ENCODE data around the gene IL13RA1. TPM values are rescaled to one million over a fixed set of nuclear protein-coding genes. Genes with fewer than 3 reads are reported as not detected.
"Not testable (repeated sequence)": the region's sequence is repeated elsewhere in the genome, so short reads cannot be mapped to it uniquely, and the experiment has no call there.

The IL13RA1 gene
- total and polyA plus RNA-seq, 12 donors: 8.6 to 38.4 (median 13.1) TPM

DNA sequence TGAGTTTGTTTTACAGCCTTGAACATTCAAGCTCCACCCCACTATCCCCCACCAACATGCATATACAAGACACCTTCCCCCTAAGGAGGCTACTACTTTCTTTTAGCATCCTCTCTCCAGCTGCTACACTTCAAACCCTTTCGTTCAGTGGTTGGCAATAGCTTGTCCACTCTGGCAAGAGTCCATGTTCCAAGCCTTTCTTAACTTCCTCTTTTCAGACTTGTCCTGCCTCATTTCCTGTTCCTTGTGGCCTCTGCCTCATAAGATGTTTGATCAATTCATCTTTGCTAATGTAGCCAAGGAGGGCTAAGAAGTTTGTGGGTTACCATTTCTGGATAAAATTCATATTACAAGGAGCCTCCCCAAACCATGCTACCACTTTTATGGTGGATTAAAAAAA is 75.5 kb downstream of the IL13RA1 start:
- H3K4me1 ChIP-seq: peaks cover 0 to 10% (median 0%) of the 10 kb centered on the region in 9 donors
- H3K4me3 ChIP-seq: no peak overlapping the region
- peak in 1 of 2 donors; percentile 11 for DNase-seq
- intact Hi-C loops (cut with DNase I): loop anchor here in 3 of 10 donors (10.0 kb wide), 2 partner anchors 158 to 198 kb away; no protein-coding TSS in a partner anchor
- no peak overlapping the region for H3K27ac ChIP-seq
- ATAC-seq: peak in 1 of 8 donors; percentile 59
- TF ChIP-seq, protein P1, sequence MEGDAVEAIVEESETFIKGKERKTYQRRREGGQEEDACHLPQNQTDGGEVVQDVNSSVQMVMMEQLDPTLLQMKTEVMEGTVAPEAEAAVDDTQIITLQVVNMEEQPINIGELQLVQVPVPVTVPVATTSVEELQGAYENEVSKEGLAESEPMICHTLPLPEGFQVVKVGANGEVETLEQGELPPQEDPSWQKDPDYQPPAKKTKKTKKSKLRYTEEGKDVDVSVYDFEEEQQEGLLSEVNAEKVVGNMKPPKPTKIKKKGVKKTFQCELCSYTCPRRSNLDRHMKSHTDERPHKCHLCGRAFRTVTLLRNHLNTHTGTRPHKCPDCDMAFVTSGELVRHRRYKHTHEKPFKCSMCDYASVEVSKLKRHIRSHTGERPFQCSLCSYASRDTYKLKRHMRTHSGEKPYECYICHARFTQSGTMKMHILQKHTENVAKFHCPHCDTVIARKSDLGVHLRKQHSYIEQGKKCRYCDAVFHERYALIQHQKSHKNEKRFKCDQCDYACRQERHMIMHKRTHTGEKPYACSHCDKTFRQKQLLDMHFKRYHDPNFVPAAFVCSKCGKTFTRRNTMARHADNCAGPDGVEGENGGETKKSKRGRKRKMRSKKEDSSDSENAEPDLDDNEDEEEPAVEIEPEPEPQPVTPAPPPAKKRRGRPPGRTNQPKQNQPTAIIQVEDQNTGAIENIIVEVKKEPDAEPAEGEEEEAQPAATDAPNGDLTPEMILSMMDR (IDR thresholded peaks at IDR 0.05): no peak
- peaks cover 0 to 3% (median 0%) of the 10 kb centered on the region in 7 donors for H3K27me3 ChIP-seq
- H3K36me3 ChIP-seq: no peaks in the 10 kb centered on the region
- peaks cover 0 to 6% (median 0%) of the 10 kb centered on the region in 11 donors for H3K9me3 ChIP-seq
- 16 to 27% methylated on average over 1 of the region's 1 CpG for WGBS, 2 donors

DNA sequence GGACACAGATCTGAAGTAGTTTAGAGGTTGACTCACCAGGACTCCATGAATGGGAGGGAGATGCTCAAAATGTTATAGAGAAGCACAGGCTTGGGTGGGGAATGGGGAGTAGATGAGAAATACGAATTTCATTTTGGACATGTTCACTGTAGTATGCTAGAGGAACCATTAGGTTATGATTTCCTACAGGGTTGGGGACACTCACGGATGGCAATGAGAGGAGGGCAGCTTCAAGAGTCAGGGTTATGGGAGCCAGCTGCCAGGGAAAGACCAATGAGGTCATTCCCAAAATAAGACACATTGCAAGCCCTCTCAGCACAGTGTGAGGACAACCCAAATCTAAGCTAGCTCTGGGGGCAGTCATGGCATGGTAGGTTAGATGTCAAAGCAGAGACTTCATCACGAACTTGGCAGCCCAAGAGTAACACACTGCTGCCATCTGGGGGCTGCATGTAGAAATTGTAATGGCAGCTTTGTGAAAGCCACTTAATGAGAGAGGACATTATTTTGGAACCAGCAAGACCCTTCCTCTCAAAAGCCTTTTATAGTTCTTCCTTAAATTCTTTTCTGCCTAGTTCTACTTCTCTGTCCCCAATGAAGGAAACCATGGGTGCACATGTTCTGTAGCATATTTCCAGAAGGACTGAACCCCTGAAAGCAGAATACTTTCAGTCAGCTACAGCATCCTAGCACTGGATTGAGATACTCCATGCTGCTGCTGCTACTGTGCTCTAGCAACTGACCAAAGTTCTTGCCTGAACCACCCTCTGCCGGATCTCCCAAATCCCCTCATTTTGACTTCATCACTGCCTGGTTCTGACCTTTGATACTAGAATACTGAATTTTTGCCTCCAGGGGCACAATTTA is 80.0 kb downstream of the IL13RA1 start:
- TF ChIP-seq, protein P1 (IDR thresholded peaks at IDR 0.05): peak; percentile 28 to 72 (median 65)
- WGBS, 2 donors: 41% methylated on average over 4 of the region's 4 CpGs
- no peaks in the 10 kb centered on the region for H3K36me3 ChIP-seq
- peaks cover 0 to 6% (median 0%) of the 10 kb centered on the region in 11 donors for H3K9me3 ChIP-seq
- DNase-seq: peak in 1 of 2 donors; percentile 17
- peak in 4 of 8 donors; percentile 49 to 71 (median 58) for ATAC-seq
- no peak overlapping the region for H3K27ac ChIP-seq
- H3K27me3 ChIP-seq: peaks cover 0 to 20% (median 0%) of the 10 kb centered on the region in 7 donors
- H3K4me1 ChIP-seq: peaks cover 0 to 8% (median 0%) of the 10 kb centered on the region in 9 donors
- H3K4me3 ChIP-seq: no peak overlapping the region
- intact Hi-C loops (cut with DNase I): loop anchor here (2.0 to 10.0 kb wide), 7 partner anchors 45 to 203 kb away; no protein-coding TSS in a partner anchor

DNA sequence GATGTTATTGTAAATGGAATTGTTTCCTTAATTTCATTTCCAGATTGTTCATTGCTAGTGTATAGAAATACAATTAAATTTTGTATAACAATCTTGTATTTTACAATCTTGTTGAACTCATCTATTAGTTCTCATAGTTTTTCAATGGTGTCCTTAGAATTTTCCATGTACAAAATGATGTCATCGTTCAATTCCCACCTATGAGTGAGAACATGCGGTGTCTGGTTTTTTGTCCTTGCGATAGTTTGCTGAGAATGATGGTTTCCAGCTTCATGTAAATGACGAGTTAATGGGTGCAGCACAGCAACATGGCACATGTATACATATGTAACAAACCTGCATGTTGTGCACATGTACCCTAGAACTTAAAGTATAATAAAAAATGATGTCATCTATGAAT is 89.9 kb downstream of the IL13RA1 start:
- peaks cover 0 to 14% (median 0%) of the 10 kb centered on the region in 7 donors for H3K27me3 ChIP-seq
- DNase-seq; H3K4me1 ChIP-seq; H3K4me3 ChIP-seq; H3K27ac ChIP-seq; intact Hi-C loops (cut with DNase I); H3K9me3 ChIP-seq; H3K36me3 ChIP-seq; ATAC-seq: not testable (repeated sequence)
- 83 to 87% methylated on average over 4 of the region's 4 CpGs for WGBS, 2 donors

DNA sequence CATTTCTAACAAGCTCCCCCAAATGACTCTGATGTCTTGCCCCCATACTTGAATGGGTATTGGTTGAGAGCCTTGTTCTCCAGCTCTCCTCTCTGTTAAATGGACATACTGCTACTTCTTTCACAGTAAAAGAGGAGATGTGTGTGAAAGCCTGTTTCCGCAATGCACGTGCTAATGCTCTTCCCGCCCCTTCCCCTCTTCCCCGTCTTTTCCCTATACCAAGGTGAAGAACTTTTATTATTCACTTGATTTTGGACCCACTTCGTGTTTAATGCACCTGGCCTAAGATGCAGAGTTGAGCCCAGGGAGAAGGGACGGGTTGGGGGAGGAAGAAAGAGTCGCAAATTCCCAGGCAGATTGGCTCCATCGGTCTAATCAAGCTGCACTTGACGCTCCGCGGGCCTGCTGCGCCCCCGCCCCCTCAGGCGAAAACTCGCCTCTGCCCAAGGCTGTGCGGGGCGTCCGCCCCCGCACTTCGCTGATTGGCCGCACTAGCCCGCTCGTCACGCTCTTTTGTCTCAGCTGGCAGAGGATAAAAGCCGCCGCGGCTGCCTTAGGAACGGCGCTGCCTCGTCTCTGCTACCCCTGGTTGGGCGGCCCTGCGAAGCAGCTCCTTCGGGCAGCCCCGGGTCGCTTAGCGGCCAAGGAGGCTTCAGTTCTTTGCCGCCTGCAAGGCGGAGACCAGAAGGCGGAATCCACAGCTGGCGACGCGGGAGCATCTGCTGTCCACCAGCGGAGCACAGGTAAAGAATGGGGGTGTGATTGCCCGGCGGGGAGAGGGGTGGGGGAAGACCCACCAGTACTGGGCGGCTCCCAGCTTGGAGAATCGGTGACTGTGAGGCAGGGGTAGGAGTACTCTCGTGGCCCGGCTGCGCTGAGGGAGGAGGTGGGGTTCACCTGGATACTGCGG is 96.1 kb downstream of the IL13RA1 start, which contains the start of gene ZCCHC12:
Gene ZCCHC12 (plus strand): TSS at position 562 of the 910 bp plus-strand sequence. CDS start 1,421 bp downstream, outside the sequence.
- peak; percentile 56 to 76 (median 62) for ATAC-seq
- H3K36me3 ChIP-seq: no peaks in the 10 kb centered on the region
- DNase-seq: peak; percentile 4 to 25
- H3K27me3 ChIP-seq: peaks cover 0 to 67% (median 40%) of the 10 kb centered on the region in 7 donors
- peaks cover 0 to 12% (median 4%) of the 10 kb centered on the region in 9 donors for H3K4me1 ChIP-seq
- no peak within 1 kb of the TSS for H3K27ac ChIP-seq
- TF ChIP-seq, protein P1 (IDR thresholded peaks at IDR 0.05): no peak
- peak within 1 kb of the TSS in 9 of 10 donors; percentile 3 to 47 (median 33) for H3K4me3 ChIP-seq
- peaks cover 0 to 9% (median 0%) of the 10 kb centered on the region in 11 donors for H3K9me3 ChIP-seq
- WGBS, 2 donors: 4% methylated on average over 37 to 51 of the region's 51 CpGs
- intact Hi-C loops (cut with DNase I): no loop called here
